Stimulated activated CD4-positive, alpha-beta T cell treated with anti-CD3 and anti-CD28 coated beads, TNF-alpha, amount 100 ng/mL, for 48 hours (primary cell): Measurements from ENCODE around the gene OR4D1.

ENCODE experiments used
- DNase-seq, 3 donors: peaks; one replicate each; pipeline ENCODE4 v3.0.0-alpha.2; 2020; ENCODE audit warnings: low read depth in 3 of 3

Gene OR4D1

GRCh38 chr17:58153671-58154070, 5.5 kb downstream of the OR4D1 start:
- DNase-seq, result no peak

GRCh38 chr17:58156839-58157803, 8.9 kb downstream of the OR4D1 start:
- DNase-seq, result peak; percentile 42 to 55 (median 44)

GRCh38 chr17:58158181-58158580, 10.0 kb downstream of the OR4D1 start:
- no peak for DNase-seq

- no peak for DNase-seq
Observed at GRCh38 chr17:58161566-58161965, 13.4 kb downstream of the OR4D1 start.

- DNase-seq, result no peak
Observed at GRCh38 chr17:58165981-58166380, 17.8 kb downstream of the OR4D1 start.

- no peak for DNase-seq
Observed at GRCh38 chr17:58166682-58167081, 18.5 kb downstream of the OR4D1 start, which contains the start of gene OR4D2. Gene OR4D2 (plus strand): TSS chr17:58166982. CDS start chr17:58169656, 2,674 bp downstream.

- DNase-seq, result no peak
Observed at GRCh38 chr17:58170622-58171021, 22.4 kb downstream of the OR4D1 start.

- peak in 2 of 3 donors; percentile 15 to 18 for DNase-seq
Observed at GRCh38 chr17:58172369-58173071, 24.3 kb downstream of the OR4D1 start.

GRCh38 chr17:58174871-58175270, 26.7 kb downstream of the OR4D1 start:
- DNase-seq, result no peak

- no peak for DNase-seq
Observed at GRCh38 chr17:58176200-58176599, 28.0 kb downstream of the OR4D1 start.

GRCh38 chr17:58181796-58182195, 33.6 kb downstream of the OR4D1 start:
- DNase-seq, result no peak

- DNase-seq, result no peak
Observed at GRCh38 chr17:58183514-58183913, 35.3 kb downstream of the OR4D1 start.

- no peak for DNase-seq
Observed at GRCh38 chr17:58184308-58184985, 36.3 kb downstream of the OR4D1 start.

GRCh38 chr17:58184986-58185761, 37.0 kb downstream of the OR4D1 start:
- no peak for DNase-seq

GRCh38 chr17:58186591-58186990, 38.4 kb downstream of the OR4D1 start:
- DNase-seq, result no peak

- no peak for DNase-seq
Observed at GRCh38 chr17:58187063-58187462, 38.9 kb downstream of the OR4D1 start.

- no peak for DNase-seq
Observed at GRCh38 chr17:58187675-58188074, 39.5 kb downstream of the OR4D1 start.

GRCh38 chr17:58189436-58190146, 41.4 kb downstream of the OR4D1 start:
- no peak for DNase-seq

GRCh38 chr17:58191241-58191896, 43.2 kb downstream of the OR4D1 start:
- DNase-seq, result no peak

GRCh38 chr17:58192612-58193011, 44.4 kb downstream of the OR4D1 start, which contains the start of gene EPX:
Gene EPX (plus strand): TSS chr17:58192726. CDS start chr17:58192847, 121 bp downstream.
- DNase-seq, result no peak
